H9 (cell line): Measurements from ENCODE around the gene KIAA0513. TPM values are rescaled to one million over a fixed set of nuclear protein-coding genes. Genes with fewer than 3 reads are reported as not detected.

Source experiments
- DNase-seq: peaks from one replicate; pipeline ENCODE4 v3.0.0-alpha.2; 2017
- H2AFZ ChIP-seq: one replicate; pipeline ENCODE4 v1.6.1; 2013; ENCODE audit warnings: mild to moderate bottlenecking, low read length, control low read depth, moderate library complexity
- H2AK5ac ChIP-seq: 2 replicates; pipeline ENCODE4 v1.6.1; 2013; ENCODE audit warnings: low read length, control low read depth, mixed read lengths; ENCODE audit not compliant: insufficient read length
- H2BK120ac ChIP-seq: one replicate; pipeline ENCODE4 v1.6.1; 2013; ENCODE audit warnings: low read depth, mild to moderate bottlenecking, low read length, control low read depth, inconsistent platforms; ENCODE audit not compliant: poor library complexity, severe bottlenecking
- H2BK12ac ChIP-seq: 2 replicates; pipeline ENCODE4 v1.6.1; 2013; ENCODE audit warnings: low read length, control low read depth, mixed read lengths, low read depth; ENCODE audit not compliant: insufficient read length
- H2BK15ac ChIP-seq: 2 replicates; pipeline ENCODE4 v1.6.1; 2013; ENCODE audit warnings: low read depth, low read length, control low read depth
- H2BK20ac ChIP-seq: one replicate; pipeline ENCODE4 v1.6.1; 2013; ENCODE audit warnings: low read depth, mild to moderate bottlenecking, low read length, control low read depth, inconsistent platforms; ENCODE audit not compliant: poor library complexity, severe bottlenecking
- H2BK5ac ChIP-seq: 2 replicates; pipeline ENCODE4 v1.6.1; 2013; ENCODE audit warnings: low read length, control low read depth, mixed read lengths; ENCODE audit not compliant: insufficient read length
- H3K14ac ChIP-seq: 2 replicates; pipeline ENCODE4 v1.6.1; 2013; ENCODE audit warnings: low read length, control low read depth; ENCODE audit not compliant: insufficient read depth
- H3K18ac ChIP-seq: 2 replicates; pipeline ENCODE4 v1.6.1; 2013; ENCODE audit warnings: low read depth, mild to moderate bottlenecking, mixed read lengths, low read length, control low read depth; ENCODE audit not compliant: insufficient read length
- H3K23ac ChIP-seq: 2 replicates; pipeline ENCODE4 v1.6.1; 2013; ENCODE audit warnings: low read length, control low read depth, mixed read lengths, low read depth; ENCODE audit not compliant: insufficient read length
- H3K23me2 ChIP-seq: 2 replicates; pipeline ENCODE4 v1.6.1; 2013; ENCODE audit warnings: low read depth, mild to moderate bottlenecking, mixed read lengths, low read length, control low read depth; ENCODE audit not compliant: insufficient read length, poor library complexity, severe bottlenecking
- H3K27ac ChIP-seq: 2 replicates; pipeline ENCODE4 v1.5.1; 2013; ENCODE audit warnings: low read length, control low read depth, mixed read lengths, low read depth; ENCODE audit not compliant: insufficient read length
- H3K27me3 ChIP-seq: 2 replicates; pipeline ENCODE4 v1.6.1; 2013; ENCODE audit warnings: low read length, control low read depth, inconsistent platforms; ENCODE audit not compliant: insufficient read depth
- H3K4ac ChIP-seq: 2 replicates; pipeline ENCODE4 v1.6.1; 2013; ENCODE audit warnings: low read depth, mild to moderate bottlenecking, control low read depth, inconsistent platforms, low read length, moderate library complexity
- H3K4me1 ChIP-seq: 2 replicates; pipeline ENCODE4 v1.6.1; 2013; ENCODE audit warnings: low read length, control low read depth, inconsistent platforms; ENCODE audit not compliant: insufficient read depth
- H3K4me2 ChIP-seq: 2 replicates; pipeline ENCODE4 v1.6.1; 2013; ENCODE audit warnings: low read length, control low read depth, mixed read lengths; ENCODE audit not compliant: insufficient read length, insufficient read depth
- H3K56ac ChIP-seq: 2 replicates; pipeline ENCODE4 v1.6.1; 2013; ENCODE audit warnings: low read depth, mild to moderate bottlenecking, mixed read lengths, low read length, control low read depth; ENCODE audit not compliant: insufficient read length
- H3K79me1 ChIP-seq: 2 replicates; pipeline ENCODE4 v1.6.1; 2013; ENCODE audit warnings: low read depth, mild to moderate bottlenecking, moderate library complexity, low read length, control low read depth, inconsistent platforms; ENCODE audit not compliant: insufficient read depth, poor library complexity, severe bottlenecking
- H3K79me2 ChIP-seq: 2 replicates; pipeline ENCODE4 v1.6.1; 2013; ENCODE audit warnings: low read length, control low read depth, inconsistent platforms; ENCODE audit not compliant: insufficient read depth
- H3K9ac ChIP-seq: 2 replicates; pipeline ENCODE4 v1.6.1; 2013; ENCODE audit warnings: low read length, control low read depth, mixed read lengths; ENCODE audit not compliant: insufficient read length; ENCODE audit errors: extremely low read depth
- H3K9me3 ChIP-seq: one replicate; pipeline ENCODE4 v1.6.1; 2013; ENCODE audit warnings: low read depth, low read length, inconsistent platforms; ENCODE audit not compliant: control insufficient read depth
- H3T11ph ChIP-seq: one replicate; pipeline ENCODE4 v1.6.1; 2013; ENCODE audit warnings: mild to moderate bottlenecking, low read length, control low read depth, inconsistent platforms
- H4K20me1 ChIP-seq: one replicate; pipeline ENCODE4 v1.6.1; 2013; ENCODE audit not compliant: control insufficient read depth, insufficient read length, insufficient read depth
- H4K5ac ChIP-seq: 2 replicates; pipeline ENCODE4 v1.6.1; 2013; ENCODE audit warnings: low read depth, mild to moderate bottlenecking, mixed read lengths, low read length, control low read depth; ENCODE audit not compliant: insufficient read length
- H4K8ac ChIP-seq: replicated peaks from 2 replicates; pipeline ENCODE4 v1.6.1; 2013; ENCODE audit warnings: low read length, control low read depth, mixed read lengths, low read depth; ENCODE audit not compliant: insufficient read length
- H4K91ac ChIP-seq: 2 replicates; pipeline ENCODE4 v1.6.1; 2013; ENCODE audit warnings: low read depth, mild to moderate bottlenecking, moderate library complexity, mixed read lengths, low read length, control low read depth; ENCODE audit not compliant: insufficient read length
- H3K27ac Mint-ChIP-seq, 3 experiments: 2 replicates in 2 of 3; 3 replicates in 1 of 3; pipeline ENCODE4 v1.8.0; 2020 to 2021; ENCODE audit warnings: mixed read lengths in 3 of 3, mild to moderate bottlenecking in 1 of 3, moderate library complexity in 1 of 3
- H3K27me3 Mint-ChIP-seq: 2 replicates; pipeline ENCODE4 v1.8.0; 2021; ENCODE audit warnings: low read depth, mild to moderate bottlenecking, moderate library complexity, mixed read lengths
- H3K36me3 Mint-ChIP-seq, 3 experiments: 2 replicates in 2 of 3; 3 replicates in 1 of 3; pipeline ENCODE4 v1.8.0; 2020 to 2021; ENCODE audit warnings: low read depth in 3 of 3, mixed read lengths in 3 of 3; ENCODE audit not compliant: insufficient read depth in 1 of 3
- H3K4me1 Mint-ChIP-seq, 2 experiments: 2 replicates each; pipeline ENCODE4 v1.8.0; 2020; ENCODE audit warnings: mixed read lengths in 2 of 2
- H3K4me3 Mint-ChIP-seq, 2 experiments: 2 replicates in 1 of 2; 3 replicates in 1 of 2; pipeline ENCODE4 v1.8.0; 2020 to 2021; ENCODE audit warnings: mild to moderate bottlenecking in 2 of 2, mixed read lengths in 2 of 2, moderate library complexity in 1 of 2
- H3K9me3 Mint-ChIP-seq, 2 experiments: 2 replicates in 1 of 2; 3 replicates in 1 of 2; pipeline ENCODE4 v1.8.0; 2020; ENCODE audit warnings: mild to moderate bottlenecking in 2 of 2, mixed read lengths in 2 of 2, moderate library complexity in 1 of 2
- WGBS: extraction: QIAGEN DNeasy Blood & Tissue Kit; methylation state at CpG from one replicate; pipeline ENCODE4 v1.1.7; 2013; ENCODE audit warnings: missing lambda C conversion rate, low lambda C conversion rate, mixed read lengths; ENCODE audit not compliant: insufficient read length; ENCODE audit errors: extremely low coverage; 5-methylcytosine and 5-hydroxymethylcytosine counted together
- total RNA-seq: library from RNA; stranded (reverse); gene quantifications from 2 replicates; pipeline ENCODE4 v1.2.1, GENCODE V29; 2021
- TF ChIP-seq, protein P1 (sequence below): fragments of 200-600 bp; sonication (generic); conservative IDR thresholded peaks from 3 replicates; pipeline ENCODE4 v1.8.0; 2021; ENCODE audit warnings: antibody characterized with exemption, mild to moderate bottlenecking

Gene KIAA0513
- total RNA-seq, 1 experiment from 2014 or later, result 4.7 TPM

DNA sequence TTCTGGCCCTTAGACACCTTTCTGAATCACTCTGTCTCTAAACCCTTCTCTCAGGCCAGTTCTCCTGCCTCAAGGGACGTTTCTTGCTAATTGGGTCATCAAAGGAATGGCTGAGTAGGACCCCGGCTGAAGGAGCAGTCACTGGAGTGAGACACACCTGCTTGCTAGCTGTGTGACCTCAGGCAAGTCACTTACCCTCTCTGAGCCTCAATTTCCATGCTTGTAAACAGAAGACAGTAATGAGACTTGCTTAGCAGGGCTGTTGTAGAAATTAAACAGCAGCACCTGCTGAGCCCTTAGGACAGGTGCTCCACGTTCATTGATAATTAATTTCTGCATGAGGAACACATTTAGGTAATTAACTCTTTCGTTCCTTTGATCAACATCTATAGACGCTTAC is 77.9 kb downstream of the KIAA0513 start:
- Histone ChIP-seq H4K5ac (no peak overlapping the region), H3K4me1 (no peaks in the 10 kb centered on the region), H3K79me1 (no peaks in the 10 kb centered on the region), H3K4ac (no peak overlapping the region), H3K56ac (no peak overlapping the region), H2AK5ac (no peak overlapping the region), H3K23me2 (no peaks in the 10 kb centered on the region), H2BK15ac (no peak overlapping the region), H3K14ac (no peak overlapping the region), H3K23ac (no peak overlapping the region), H2AFZ (no peak overlapping the region), H3K9ac (no peak overlapping the region), H3T11ph (no peak overlapping the region), H2BK12ac (no peak overlapping the region), H2BK120ac (no peak overlapping the region), H2BK5ac (no peak overlapping the region), H3K27me3 (no peaks in the 10 kb centered on the region), H3K9me3 (no peaks in the 10 kb centered on the region), H4K91ac (no peak overlapping the region), H3K18ac (no peak overlapping the region), H3K27ac (no peak overlapping the region), H3K4me2 (no peak overlapping the region), H4K8ac (no peak overlapping the region), H2BK20ac (no peak overlapping the region), H4K20me1 (no peaks in the 10 kb centered on the region), H3K79me2 (no peaks in the 10 kb centered on the region)
- no peak overlapping the region for H3K4me3 Mint-ChIP-seq
- TF ChIP-seq, protein P1, sequence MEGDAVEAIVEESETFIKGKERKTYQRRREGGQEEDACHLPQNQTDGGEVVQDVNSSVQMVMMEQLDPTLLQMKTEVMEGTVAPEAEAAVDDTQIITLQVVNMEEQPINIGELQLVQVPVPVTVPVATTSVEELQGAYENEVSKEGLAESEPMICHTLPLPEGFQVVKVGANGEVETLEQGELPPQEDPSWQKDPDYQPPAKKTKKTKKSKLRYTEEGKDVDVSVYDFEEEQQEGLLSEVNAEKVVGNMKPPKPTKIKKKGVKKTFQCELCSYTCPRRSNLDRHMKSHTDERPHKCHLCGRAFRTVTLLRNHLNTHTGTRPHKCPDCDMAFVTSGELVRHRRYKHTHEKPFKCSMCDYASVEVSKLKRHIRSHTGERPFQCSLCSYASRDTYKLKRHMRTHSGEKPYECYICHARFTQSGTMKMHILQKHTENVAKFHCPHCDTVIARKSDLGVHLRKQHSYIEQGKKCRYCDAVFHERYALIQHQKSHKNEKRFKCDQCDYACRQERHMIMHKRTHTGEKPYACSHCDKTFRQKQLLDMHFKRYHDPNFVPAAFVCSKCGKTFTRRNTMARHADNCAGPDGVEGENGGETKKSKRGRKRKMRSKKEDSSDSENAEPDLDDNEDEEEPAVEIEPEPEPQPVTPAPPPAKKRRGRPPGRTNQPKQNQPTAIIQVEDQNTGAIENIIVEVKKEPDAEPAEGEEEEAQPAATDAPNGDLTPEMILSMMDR, result no peak
- WGBS, result no CpG with 5 or more reads among the region's 5 CpGs
- DNase-seq, result no peak
- H3K36me3 Mint-ChIP-seq, result no peaks in the 10 kb centered on the region
- no peaks in the 10 kb centered on the region for H3K9me3 Mint-ChIP-seq
- no peak overlapping the region for H3K27ac Mint-ChIP-seq
- peaks cover 0 to 9% of the 10 kb centered on the region in 2 experiments; a peak in 2 of 4 replicates for H3K4me1 Mint-ChIP-seq
- peaks cover 23% of the 10 kb centered on the region for H3K27me3 Mint-ChIP-seq
